Left lobe of liver (tissue), 2 donors: Measurements from ENCODE around the gene RMND5A. TPM values are rescaled to one million over a fixed set of nuclear protein-coding genes. Genes with fewer than 3 reads are reported as not detected.

Source experiments
- ATAC-seq: fragments of 200-7000 bp; cut with Tn5 transposase; one replicate; pipeline ENCODE4 v1.9.1; 2020; ENCODE audit warnings: mild to moderate bottlenecking, moderate library complexity
- DNase-seq: peaks from one replicate; pipeline ENCODE4 v3.0.0-alpha.2; 2020; ENCODE audit warnings: low spot score
- total RNA-seq: library from RNA; stranded (reverse); gene quantifications from one replicate; pipeline ENCODE4 v1.2.1, GENCODE V29; 2021
- donor health status: DM: no; HTN: no; CAD: no; lungs with moderate emphysema.
- donor health status: DM: no; HTN: yes; CAD: no.

The RMND5A gene
- total RNA-seq, 1 donor from 2014 or later = 42.5 TPM

DNA sequence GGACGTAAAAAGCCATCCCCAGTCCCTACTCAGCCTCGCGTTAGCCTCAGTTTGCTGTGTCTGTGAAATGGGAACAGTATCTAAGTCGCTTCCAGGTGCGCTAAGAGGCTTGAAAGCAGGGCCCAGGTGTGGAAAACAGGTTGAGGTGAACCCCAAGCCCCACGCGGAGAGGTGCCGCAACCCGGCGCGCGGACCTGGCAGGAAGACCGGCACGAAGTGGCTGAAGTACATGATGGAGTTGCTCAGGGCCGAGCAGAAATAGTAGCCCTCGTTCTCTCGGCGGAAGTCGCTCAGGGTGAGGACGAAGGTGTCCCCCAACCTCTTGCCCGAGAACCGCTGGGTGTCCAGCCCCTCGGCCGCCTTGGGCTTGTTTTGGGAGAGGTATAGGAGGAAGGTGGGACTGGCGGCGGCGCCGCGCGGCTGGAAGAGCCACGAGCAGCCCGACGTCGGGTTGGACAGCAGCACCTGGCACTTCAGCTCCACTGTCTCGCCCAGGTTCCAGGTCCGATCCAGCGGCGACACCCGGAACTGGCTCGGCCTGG is 70.1 kb downstream of the RMND5A start:
- ATAC-seq = peak; percentile 49
- DNase-seq = no peak

DNA sequence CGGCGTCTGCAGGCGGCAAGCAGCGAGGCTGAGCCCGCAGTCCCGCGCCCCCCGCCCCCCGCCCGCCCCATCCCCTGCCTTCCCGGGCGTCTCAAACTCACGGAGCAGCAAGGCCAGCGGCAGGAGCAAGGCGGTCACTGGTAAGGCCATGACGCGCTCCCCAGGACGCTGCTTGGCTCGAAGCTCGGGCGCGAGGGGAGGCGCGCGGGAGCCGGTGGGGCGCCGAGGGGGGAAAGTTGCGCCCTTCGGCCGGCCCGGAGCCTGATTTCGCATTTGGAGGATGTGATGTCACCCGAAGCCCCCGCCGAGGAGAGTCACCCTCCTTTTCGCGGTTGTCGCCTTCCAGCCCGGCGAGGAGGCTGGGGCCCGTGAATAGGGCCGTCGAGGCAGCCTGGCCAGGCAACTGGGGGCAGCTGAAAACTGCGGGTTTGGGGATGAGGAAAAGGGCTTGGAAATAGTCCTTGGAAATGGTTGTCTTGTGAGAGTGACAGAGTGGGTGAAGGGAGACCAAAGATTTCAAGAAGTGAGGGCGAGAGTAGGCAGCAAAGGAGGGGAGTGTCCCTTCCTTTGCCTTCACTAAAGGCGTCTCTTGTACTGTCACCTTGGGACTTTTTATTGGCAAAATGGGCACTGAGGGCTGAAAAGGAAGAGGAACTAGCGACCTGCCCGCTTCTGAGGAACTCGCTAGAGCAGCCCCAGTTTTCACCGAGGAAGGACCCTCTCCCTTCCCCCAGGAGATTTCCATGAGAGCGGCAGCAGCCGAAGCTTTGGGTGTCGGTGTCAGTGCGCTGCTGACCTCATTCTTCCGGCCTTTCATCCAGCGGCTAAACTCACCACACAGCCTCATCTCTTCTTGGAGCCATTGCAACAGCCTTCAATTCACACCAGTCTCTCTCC is 70.8 kb downstream of the RMND5A start, which contains the start of gene CD8A:
Gene CD8A (minus strand): TSS at position 238 of the 897 bp plus-strand sequence. CDS start 88 bp downstream, at position 150.
- ATAC-seq (peak; percentile 29), DNase-seq (no peak)

DNA sequence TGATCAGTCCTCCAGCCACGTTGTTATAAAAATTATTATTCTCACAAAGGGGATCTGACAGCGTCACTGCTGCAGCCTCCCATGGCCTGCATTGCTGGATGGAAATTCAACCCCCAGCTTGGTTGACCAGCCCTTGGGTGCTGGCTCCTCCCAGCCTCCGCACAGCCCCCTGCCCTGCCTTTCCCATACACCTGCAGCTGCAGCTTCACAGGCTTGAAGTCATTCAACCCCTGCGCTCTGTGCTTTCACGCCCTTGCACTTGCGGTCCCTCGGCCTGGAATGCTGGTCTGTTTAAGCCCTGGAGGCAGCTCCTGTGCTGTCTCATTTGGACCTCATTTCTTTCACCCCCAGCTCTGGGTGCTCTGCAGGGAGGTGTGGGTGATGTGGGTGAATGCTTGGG is 71.5 kb downstream of the RMND5A start:
- no peak for ATAC-seq
- DNase-seq = no peak

DNA sequence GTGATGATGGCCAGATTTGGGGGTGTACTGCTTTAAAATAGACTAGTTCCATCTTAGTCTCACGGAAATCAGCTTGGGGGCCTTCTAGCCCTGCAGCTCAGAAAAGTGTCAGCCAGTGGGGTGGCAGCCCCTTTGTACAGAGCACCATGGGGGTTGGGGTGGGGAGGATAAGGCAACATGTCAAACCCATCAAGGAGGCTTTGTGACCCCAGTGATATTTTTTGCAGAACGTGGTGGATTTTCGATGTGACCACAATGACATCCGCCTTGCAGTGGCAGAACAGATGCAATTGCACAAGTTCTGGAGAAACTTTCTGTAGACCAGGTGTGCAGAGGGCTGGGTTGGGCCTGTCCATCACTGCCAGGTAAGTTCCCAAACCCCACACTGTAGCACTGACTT is 73.7 kb downstream of the RMND5A start:
- ATAC-seq = no peak
- no peak for DNase-seq

DNA sequence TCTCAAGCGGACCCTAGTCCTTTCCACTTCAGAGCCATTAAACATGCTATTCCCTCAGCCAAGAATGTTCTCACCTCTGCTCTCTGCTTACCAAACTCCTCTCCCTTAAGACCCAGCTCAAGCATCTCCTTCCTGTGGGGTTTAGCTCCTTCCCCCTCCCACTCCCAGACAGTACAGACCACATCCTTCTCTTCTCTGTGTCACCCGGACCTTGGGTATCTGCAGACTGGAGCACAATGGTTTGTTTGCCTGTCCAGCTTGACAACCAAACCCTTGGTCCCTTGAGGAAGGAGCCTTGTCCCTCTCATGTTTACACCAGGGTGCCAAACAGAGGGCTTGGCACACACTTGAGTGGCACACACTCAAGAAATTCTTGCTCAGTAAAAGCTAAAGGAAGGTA is 74.8 kb downstream of the RMND5A start:
- no peak for ATAC-seq

DNA sequence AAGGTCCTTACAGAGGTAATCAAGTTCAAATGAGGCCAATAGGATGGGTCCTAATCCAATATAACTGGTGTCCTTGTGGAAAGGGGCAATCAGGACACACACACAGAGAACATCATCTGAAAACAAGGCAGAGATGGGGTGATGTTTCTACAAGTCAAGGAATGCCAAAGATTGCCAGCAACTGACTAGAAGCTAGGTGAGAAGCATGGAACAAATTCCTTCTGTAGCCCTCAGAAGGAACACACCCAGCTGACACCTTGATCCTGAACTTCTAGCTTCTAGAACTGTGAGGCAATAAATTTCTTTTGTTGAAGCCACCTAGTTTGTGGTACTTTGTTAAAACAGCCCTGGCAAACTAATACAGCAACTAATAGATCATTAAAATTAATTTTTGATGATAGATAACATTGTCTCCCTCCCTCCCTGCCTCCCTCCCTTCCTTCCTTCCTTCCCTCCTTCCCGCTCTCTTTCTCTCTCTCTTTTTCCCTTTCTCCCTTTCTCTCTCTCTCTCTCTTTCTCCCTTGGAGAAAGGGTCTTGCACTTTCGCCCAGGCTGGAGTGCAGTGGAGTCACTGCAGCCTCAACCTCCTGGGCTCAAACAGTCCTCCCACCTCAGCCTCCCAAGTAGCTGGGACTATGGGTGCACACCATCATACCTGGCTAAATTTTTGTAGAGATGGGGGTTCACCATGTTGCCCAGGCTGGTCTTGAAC is 80.9 kb downstream of the RMND5A start:
- DNase-seq (no peak), ATAC-seq (no peak)

More for the DNA sequence above, 74.8 kb downstream of the RMND5A start:
- no peak for DNase-seq

DNA sequence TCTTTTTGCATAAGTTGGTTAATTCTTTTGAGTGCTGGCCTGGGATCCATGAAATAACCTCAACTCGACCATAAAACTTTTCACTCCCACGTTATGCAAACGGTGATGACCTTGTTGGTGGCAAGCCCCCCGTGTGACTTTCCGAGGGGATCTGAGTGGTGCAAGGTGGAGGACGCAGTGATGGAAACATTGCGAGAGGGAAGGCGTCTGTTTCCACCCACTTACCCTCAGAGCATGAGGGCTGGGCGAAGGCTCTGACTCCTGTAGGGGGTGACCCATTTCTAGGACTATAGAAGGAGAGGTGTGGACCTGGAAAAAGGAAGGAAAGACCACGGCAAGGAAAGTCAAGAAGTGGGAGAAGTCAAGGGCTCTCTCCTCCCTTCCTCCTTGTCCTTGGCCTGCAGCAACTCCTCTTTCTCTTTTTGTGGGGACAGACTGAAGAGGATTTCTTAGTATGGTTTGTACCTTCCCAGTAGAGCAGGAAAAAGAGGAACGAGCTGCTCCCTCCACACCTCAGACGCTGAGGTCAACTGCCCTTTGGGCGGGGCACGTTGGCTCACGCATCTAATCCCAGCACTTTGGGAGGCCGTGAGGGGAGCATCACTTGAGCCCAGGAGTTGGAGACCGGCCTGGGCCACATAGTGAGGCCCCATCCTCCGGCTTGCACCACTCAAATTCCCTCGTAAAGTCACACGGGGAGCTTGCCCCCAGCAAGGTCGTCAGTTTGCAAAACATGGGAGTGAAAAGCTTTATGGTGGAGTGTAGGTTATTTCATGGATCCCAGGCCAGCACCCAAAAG is 86.2 kb downstream of the RMND5A start:
- ATAC-seq (no peak), DNase-seq (no peak)

DNA sequence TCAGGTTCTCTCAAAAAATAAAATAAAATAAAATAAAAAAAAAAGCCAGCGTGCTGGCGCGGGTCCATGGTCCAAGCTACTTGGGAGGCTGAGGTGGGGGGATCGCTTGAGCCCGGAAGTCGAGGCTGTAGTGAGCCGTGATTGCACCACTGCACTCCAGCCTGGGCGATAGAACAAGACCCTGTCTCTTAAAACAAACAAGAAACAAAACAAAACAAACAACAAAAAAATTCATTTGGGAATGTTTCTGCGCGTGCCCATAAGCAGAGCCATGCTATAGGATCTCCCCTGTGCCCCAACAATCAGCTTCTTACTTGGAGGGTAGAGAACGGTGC is 87.0 kb downstream of the RMND5A start:
- no peak for DNase-seq
- ATAC-seq = no peak

DNA sequence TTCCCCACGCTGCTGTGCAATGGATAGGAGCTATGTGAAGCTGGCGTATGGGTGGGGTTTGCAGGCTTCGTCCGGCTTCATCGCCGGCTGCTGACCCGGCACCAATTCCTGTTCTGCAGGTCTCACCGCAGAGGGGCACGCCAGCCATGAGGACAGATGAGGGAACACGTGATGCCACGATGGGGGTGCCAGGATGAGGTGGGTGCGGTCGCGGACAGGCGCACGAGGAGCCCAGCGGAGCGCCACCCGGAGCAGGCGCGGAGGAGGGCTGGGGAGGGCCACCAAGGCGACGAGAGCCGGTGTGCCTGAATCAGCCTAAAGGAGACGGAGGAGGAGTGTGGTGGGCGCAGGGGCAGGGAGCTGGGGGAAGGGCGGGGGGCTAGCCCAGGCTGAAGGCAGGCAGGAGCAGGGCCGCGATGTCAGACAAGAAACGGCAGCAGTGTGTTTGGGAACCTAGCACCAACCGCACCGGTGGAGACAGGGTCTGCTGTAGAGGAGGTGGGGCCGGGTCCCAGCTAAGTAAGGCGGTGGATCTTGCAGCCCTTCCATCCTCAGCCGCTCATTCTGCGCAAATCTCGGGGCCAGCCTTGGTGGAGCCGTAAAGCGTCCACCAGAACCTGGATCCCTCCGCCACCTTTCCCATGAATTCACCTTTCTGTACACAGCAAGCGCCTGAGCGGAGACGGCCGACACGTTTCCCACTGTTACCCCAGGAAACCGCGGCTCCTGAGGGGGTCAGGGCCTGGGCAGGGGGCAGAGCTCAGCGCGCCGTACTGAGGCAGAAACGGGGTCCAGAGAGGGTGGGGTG is 87.6 kb downstream of the RMND5A start:
- DNase-seq (no peak), ATAC-seq (peak; percentile 62)

DNA sequence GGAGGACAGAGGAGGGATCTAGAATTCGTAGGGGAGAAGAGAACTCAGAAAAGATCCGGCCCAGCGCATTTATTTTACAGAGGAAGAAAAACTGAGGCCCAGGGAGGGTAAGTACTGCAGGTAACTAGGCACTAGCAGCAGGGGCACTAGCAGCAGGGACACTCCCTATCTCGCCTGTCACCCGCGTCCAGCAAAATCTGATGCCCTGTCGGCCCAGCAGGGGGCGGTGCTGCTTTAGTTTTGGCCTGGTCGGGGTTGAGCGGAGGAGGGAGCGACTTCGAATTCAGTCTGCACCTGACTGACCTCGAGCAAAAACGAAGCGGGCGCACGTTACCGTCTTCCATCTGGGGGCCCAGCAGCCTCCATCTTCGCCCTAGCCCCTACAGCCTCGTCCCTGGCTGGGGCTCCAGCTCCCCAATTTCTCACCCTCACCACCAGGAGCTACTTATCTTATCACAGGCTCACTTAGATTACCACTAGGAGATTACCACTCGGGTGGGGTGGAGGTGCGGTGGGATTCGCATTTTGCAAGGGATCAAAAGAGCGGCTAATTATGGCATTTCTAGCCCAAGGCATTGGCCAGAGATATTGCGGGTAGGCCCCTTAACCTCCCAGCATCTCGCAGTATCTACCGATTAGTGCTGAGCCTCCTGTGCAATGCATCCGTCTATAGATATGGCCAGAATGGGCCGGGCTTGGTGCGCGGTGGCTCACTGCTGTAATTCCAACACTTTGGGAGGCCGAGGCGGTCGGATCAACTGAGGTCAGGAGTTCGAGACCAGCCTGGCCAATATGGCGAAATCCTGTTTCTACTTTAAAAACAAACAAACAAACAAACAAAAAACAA is 88.4 kb downstream of the RMND5A start:
- ATAC-seq = peak; percentile 98
- DNase-seq = peak; percentile 88

DNA sequence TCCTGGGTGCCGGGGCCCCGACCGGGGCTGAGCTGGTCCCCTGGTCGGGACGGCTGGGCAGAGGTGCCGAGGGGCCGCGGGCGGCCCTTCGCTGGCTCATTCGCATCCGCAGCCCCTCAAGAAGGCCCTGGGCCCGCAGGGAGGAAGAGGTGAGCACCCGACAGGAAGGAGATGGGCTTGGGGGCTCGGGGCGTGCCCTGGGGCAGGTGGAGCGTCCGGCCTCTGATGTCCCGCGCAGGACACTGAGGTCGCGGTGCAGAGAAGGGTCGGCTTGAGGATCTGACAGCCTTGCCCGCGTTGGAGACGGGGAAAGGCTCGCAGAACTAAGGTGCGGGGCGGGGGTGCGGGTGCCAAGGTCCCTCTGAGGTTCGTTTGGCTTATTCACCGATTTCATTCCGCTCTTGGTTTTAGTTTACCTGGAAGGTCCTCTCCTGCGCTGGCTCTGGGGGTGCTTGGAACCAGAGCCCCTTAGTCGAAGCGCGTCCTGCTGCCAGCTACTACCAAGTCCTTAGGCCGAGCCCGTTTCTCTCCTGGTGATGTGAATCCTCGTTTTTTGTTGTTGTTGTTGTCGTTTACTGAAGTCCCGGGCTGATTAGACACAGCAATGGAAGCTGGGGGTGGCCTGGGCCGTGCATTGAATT is 89.5 kb downstream of the RMND5A start:
- no peak for ATAC-seq

DNA sequence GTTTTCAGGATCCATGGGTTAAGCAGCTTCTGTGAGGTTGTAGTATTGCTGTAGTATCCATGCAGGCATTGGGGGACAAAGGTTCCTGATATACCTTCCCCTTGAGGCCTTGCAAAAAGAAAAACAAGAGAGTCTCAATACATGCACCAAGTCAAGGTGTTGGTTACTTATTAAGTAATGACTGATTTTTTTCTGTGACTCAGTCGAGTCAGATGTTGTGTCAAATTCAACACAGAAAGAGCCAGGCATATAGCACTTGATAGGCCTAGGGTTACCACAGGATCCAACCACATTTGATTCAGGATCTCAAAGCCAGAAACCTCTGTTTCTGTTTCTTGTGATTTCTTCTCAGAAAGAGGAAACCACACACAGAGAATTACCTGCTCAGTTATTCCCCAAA is 95.5 kb downstream of the RMND5A start:
- no peak for DNase-seq

More for the DNA sequence above, 89.5 kb downstream of the RMND5A start:
- no peak for DNase-seq

DNA sequence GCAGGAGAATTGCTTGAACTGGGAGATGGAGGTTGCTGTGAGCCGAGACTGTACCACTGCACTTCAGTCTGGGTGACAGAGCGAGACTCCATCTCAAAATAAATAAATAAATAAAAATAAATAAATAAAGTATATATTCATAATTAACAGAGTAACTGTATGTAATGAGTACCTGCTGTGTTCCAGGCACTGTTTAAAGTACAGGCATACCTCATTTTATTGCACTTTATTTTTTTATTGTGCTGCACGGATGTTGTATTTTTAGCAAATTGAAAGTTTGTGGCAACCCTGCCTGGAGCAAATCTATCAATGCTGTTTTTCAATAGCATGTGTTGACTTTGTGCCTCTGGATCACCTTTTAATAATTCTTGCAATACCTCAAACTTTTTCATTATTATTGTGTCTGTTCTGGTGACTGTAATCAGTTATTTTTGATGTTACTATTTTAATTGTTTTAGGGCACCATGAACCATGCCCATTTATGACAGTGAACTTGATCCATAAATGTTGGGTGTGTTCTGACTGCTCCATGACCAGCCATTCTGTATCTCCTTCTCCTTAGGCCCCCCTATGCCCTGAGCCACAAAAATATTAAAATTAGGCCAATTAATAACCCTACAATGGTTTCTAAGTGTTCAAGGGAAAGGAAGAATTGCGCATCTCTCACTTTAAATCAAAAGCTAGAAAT is 98.2 kb downstream of the RMND5A start:
- no peak for ATAC-seq

More for the DNA sequence above, 95.5 kb downstream of the RMND5A start:
- no peak for ATAC-seq

DNA sequence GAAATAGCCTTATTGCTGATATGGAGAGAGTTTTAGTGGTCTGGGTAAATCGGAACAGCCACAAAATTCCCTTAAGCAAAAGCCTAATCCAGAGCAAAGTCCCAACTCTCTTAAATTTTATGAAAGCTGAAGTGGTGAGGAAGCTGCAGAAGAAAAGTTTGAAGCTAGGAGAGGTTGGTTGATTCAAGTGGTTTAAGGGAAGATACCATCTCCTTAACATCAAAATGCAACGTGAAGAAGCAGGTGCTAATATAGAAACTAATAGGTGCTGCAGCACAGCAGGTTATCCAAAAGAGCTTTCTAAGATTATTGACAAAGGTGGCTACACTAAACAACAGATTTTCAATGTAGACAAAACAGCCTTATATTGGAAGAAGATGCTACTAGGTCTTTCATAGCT is 98.9 kb downstream of the RMND5A start:
- no peak for DNase-seq
- no peak for ATAC-seq

More for the DNA sequence above, 98.2 kb downstream of the RMND5A start:
- DNase-seq = no peak

DNA sequence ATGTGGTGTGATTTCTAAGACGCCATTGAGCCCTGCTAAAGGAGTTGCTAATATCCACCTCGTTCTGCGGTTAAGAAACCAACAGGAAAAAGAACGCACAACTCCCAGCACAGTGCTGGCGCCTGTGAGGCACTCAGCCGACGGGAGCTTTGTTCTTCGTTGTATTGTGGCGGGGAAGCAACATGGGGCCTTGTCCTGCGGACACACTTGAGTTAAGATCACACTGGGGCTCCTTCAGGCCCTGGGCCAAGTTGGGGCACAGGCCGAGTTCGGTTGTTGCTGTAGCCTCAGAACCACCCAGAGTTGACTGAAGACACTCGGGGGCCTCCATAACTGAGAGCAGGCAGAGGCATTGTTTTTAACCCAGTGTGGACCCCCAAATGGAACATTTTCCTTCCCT is 101.2 kb downstream of the RMND5A start:
- DNase-seq (no peak), ATAC-seq (no peak)

DNA sequence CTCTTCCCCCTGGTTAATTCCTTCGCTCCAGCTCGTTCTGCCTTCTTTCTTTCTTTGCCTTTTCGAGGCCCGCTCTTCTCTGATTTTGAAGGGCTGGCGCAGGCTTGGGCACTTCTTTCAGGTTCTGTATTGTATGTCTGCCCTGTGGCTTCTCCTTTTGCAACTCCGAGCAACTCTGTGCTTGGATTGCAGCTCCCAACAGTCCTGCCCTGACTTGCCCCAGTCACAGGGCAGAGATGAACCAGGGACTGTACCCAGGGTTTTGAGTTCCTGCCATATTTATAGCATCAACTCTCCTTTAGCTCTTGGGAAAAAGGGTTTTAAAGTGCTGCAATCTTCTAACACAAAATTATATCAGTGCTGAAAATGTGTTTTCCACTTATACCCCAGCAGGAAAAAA is 101.8 kb downstream of the RMND5A start:
- no peak for DNase-seq
- ATAC-seq = no peak

DNA sequence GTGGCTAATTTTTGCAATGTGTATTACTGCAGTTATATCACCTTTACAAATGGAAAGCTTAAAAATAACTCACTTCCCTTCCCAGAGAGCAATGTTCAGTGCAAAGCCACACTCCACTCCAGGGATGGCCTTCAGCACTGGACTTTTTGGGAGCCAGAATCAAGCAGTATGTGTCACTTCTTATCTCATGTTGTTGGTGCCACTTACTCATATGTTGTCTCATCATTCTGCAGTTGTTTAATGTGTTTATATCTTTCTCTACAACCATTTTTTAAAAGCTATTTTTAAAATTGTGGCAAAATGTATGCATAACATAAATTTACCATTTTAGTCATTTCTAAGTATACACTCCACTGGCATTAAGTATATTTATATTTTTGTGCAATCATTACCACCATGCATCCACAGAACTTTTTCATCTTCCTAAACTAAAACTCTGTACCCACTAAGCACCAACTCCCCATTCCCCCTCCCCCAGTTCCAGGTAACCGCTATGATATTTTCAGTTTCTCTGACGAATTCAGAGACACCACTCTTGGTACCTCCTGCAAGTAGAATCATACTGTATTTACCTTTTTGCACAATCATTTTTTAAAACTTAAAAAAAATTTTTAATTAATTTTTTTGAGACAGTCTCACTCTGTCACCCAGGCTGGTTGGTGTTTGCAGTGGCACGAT is 102.7 kb downstream of the RMND5A start:
- no peak for DNase-seq
- no peak for ATAC-seq
